Measurements from ENCODE around the gene HGF.

DNA sequence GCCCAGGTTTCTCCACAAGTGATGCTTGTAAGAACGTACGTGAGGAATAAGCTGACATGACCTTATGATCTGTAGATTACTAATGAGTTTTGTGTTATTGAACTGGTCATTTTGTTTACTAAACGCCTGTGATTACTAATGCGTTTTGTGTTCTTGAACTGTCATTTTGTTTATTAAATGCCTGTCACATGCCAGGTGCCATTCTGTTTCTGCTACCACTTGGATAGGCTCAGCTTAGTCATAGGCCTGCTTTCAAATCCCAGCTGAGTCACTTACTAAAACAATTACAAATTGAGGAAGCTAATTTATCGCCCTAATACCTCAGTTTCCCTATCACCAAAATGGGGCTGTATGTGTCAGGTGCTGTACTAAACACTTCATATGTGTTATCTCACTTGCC, 4.7 kb upstream of the HGF start:
- TF ChIP-seq, protein P1, sequence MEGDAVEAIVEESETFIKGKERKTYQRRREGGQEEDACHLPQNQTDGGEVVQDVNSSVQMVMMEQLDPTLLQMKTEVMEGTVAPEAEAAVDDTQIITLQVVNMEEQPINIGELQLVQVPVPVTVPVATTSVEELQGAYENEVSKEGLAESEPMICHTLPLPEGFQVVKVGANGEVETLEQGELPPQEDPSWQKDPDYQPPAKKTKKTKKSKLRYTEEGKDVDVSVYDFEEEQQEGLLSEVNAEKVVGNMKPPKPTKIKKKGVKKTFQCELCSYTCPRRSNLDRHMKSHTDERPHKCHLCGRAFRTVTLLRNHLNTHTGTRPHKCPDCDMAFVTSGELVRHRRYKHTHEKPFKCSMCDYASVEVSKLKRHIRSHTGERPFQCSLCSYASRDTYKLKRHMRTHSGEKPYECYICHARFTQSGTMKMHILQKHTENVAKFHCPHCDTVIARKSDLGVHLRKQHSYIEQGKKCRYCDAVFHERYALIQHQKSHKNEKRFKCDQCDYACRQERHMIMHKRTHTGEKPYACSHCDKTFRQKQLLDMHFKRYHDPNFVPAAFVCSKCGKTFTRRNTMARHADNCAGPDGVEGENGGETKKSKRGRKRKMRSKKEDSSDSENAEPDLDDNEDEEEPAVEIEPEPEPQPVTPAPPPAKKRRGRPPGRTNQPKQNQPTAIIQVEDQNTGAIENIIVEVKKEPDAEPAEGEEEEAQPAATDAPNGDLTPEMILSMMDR (conservative IDR thresholded peaks at IDR 0.05; ENCODE audit: low read depth, low read length), result no peak
- TF ChIP-seq EZH2 (IDR thresholded peaks at IDR 0.05; ENCODE audit: low read length, unreplicated experiment) (no peak), EZH2phosphoT487 (IDR thresholded peaks at IDR 0.05; ENCODE audit: borderline replicate concordance, low read length) (no peak)
